Stimulated activated CD4-positive, alpha-beta T cell treated with anti-CD3 and anti-CD28 coated beads, Interleukin-1b, Interleukin-23, amount 100 ng/mL, for 1 hour (primary cell): ENCODE data around the gene QRICH2.
"Not testable (repeated sequence)": the region's sequence is repeated elsewhere in the genome, so short reads cannot be mapped to it uniquely, and the experiment has no call there.

ENCODE experiments used
- DNase-seq, 2 donors: peaks; one replicate each; pipeline ENCODE4 v3.0.0-alpha.2; 2020; ENCODE audit warnings: low read depth in 2 of 2

Gene QRICH2

GRCh38 chr17:76266244-76266938 lies 41.7 kb downstream of the QRICH2 start:
- no peak for DNase-seq

GRCh38 chr17:76265624-76266243 lies 42.3 kb downstream of the QRICH2 start:
- DNase-seq = no peak

GRCh38 chr17:76264755-76265623 lies 43.1 kb downstream of the QRICH2 start, which contains the start of gene UBALD2:
UBALD2 (plus strand) TSS chr17:76265348; CDS start chr17:76265506, 158 bp downstream.
- DNase-seq = peak; percentile 93 to 98

GRCh38 chr17:76264425-76264754 lies 43.7 kb downstream of the QRICH2 start:
- DNase-seq = no peak

GRCh38 chr17:76263896-76264295 lies 44.2 kb downstream of the QRICH2 start:
- no peak for DNase-seq

- no peak for DNase-seq
Observed at GRCh38 chr17:76262732-76263344, 45.2 kb downstream of the QRICH2 start.

- DNase-seq = no peak
Observed at GRCh38 chr17:76261421-76262215, 46.5 kb downstream of the QRICH2 start.

GRCh38 chr17:76260669-76261068 lies 47.4 kb downstream of the QRICH2 start:
- no peak for DNase-seq

- DNase-seq = no peak
Observed at GRCh38 chr17:76260220-76260619, 47.9 kb downstream of the QRICH2 start.

- not testable (repeated sequence) for DNase-seq
Observed at GRCh38 chr17:76256430-76257050, 51.5 kb downstream of the QRICH2 start.

GRCh38 chr17:76255801-76256429 lies 52.2 kb downstream of the QRICH2 start:
- no peak for DNase-seq

- DNase-seq = no peak
Observed at GRCh38 chr17:76254275-76254674, 53.8 kb downstream of the QRICH2 start.

GRCh38 chr17:76253841-76254240 lies 54.2 kb downstream of the QRICH2 start:
- no peak for DNase-seq

- DNase-seq = not testable (repeated sequence)
Observed at GRCh38 chr17:76252967-76253766, 54.9 kb downstream of the QRICH2 start.

- DNase-seq = no peak
Observed at GRCh38 chr17:76252040-76252954, 55.8 kb downstream of the QRICH2 start.

- no peak for DNase-seq
Observed at GRCh38 chr17:76251478-76252039, 56.5 kb downstream of the QRICH2 start.

GRCh38 chr17:76250141-76250540 lies 57.9 kb downstream of the QRICH2 start:
- DNase-seq = no peak
